NCI-H226 (cell line): ENCODE results near the gene MRPS15.

Source experiments
- DNase-seq: peaks from one replicate; pipeline ENCODE4 v3.0.0-alpha.2; 2015

Gene MRPS15

DNA sequence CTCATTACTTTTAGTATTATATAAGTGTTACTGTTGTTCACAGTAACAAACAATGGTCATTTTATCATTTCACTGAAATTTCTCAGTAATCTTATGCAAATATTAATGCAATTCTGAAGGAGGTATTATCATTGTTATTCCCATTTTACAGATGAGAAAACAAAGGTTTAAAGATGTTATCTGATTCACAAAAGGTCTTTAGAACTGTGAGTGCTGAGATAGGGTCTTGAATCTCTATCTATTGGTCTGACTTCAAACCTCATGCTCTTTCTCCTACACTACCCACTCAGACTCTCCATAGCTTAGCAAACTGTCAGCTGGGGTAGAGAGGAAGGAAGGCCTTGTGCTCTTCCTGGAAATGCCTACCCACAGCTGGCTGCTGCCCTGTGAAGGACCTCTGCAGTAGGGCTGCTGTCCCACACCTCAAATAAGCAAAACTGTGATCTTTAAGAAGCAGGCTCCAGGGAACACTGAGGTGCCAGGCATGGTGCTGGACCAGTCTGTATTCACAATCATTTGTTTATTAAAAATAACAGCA is 7.7 kb downstream of the MRPS15 start:
- DNase-seq: no peak

DNA sequence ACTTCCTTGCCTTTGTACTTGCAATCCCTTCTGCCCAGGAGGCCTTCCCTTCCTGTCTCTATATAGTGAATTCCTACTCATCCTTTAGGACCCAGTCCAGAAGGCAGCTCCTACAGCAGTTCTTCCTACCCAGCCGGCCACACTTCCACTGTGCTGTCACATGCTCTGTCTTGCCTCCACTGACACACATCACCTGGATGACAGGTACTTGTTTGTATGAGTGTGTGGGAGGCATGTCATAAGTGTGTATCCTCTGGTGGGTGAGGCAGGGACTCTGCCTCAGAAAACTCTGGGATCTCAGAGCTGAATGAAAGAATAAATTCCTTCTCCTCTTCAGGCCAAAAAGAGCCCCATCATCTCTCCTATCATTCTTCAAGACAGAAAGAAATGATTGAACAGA is 8.8 kb downstream of the MRPS15 start:
- no peak for DNase-seq

DNA sequence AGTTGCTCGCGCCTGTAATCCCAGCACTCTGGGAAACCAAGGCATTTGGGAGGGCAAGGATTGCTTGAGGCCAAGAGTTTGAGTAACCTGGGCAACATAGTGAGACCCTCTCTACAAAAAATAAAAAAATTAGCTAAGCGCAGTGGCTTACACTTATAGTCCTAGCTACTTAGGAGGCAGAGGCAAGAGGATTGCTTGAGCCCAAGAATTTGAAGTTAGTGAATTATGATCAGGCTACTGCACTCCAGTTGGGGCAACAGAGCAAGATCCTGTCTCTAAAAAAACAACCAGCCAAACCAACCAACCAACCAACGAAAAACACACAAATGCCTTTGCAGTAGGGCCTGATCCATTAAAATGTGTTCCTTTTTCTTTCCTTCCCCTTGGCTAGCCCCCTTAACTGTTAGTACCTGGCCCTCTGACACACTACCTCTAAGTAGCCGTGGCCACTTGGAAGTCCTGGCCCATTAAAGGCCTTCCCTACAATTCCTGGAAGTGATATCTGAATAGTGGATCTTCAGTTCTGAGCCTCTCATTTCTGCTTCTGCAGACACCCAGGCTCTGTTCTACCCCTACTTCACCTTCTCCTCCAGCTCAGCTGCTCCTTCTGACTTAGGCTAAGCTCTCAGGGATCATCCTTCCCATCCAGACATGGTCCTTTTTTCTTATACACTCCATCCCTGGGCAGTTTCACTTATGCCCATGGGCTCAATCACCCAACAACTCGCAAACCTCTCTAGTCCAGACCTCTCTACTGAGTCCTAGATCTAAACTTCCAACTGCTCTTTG is 10.4 kb downstream of the MRPS15 start:
- no peak for DNase-seq

DNA sequence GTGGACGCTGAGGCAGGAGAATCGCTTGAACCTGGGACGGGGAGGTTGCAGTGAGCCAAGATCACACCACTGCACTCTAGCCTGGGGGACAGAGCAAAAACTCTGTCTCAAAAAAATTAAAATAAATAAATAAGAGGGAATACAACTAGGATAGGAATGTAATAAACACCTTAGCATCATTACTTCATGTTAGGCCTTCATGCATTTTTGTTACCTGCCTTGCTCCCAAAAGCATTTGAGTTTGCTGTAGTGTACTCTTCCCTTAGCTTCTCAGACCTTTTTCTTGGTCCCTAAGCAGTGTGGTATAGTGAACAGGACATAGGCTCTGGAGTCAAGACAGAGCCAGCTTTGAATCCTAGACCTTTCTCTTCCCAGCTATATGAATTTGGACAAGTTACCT is 11.1 kb downstream of the MRPS15 start:
- no peak for DNase-seq

DNA sequence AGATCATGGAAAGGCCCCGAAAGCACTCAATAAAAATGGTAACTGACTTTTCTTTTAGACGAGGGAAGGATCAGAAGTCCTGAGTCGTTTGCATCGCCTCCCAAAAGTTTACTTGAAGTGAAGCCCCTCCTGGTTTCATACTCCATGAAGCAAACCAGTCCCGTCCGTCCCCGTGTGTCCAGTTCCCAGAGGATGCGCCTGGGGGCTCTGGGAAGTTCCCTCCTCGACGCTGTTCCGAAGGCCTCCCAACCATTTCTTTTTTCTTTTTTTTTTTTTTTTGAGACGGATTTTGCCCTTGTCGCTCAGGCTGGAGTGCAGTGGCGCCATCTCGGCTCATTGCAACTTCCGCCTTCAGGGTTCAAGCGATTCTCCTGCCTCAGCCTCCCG is 13.3 kb downstream of the MRPS15 start:
- DNase-seq: no peak

DNA sequence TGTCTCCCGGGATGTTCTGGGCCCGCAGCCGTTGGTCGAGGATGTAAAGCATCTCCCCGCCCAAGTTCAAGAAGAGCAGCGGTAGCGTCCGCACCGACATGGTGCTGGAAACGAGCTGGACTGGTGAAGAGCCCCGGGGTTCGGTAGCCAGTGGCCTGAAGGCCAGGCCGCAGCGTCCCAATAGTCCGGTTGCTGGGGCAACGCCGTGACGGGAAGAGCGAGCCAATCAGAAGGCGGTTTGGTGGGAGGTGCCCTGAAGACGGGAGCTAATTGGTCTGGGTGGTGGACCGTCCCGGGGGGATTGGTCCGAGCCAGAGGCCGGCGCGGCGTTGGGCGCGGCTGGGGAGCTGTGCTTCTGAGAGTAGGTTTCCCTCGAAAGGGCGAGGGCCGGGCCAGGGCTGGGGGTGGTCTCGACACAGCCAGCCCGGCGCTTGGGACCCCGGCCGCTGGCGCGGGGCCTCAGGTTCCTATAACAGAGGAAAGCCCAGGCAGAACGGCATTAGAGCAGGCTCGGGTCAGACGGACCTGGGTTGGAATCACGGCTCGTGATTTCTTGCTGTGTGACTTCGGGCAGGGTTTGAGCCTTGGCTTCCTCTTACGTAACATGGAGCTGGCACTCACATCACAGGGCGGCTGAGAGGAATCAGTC is 13.8 kb downstream of the MRPS15 start, which contains the start of gene OSCP1:
TSS of gene OSCP1 (minus strand) at position 182 of the 649 bp plus-strand sequence. CDS start at position 100, 82 bp downstream.
- peak; percentile 92 for DNase-seq

DNA sequence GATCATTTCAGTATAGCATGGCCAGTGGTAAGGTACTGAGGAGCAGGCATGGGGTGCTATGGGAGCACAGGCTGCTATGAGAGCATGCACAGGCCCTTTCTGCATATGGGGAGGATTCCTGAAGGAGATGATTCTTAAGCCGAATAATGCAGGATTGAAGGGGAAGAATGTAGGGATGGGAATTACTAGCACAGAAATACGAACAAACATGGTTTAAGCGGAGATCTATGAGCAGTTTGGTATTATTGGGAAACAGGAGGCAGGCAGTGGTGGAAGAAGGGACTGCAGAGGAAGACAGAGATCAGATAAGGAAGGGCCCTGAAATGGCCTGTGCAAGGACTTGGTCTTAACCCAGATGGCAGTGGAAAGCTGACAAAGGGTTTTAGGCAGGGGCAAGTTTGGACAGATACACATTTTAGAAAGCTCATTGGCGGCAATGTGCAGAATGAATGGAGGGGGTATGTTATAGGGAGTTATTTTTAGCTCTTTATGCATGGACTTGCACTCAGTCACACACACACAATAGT is 15.6 kb downstream of the MRPS15 start:
- DNase-seq: no peak

DNA sequence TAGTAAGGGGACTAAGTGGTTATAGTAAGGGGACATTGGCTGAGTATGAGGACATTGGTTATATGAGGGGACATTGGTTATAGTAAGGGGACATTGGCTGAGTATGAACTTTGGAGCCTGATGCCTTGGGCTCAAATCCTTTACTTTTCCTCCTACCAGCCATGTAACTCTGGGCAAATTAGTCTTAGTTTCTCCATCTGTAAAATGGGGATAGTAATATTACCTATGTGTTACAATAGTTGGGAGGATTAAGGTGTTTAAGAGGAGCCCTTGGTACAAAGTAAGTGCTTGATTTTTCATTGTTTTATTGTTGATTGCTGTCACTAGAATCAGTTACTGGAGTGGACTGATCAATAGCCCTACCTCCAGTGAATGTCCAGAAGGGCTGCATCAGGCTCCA is 16.7 kb downstream of the MRPS15 start:
- no peak for DNase-seq

DNA sequence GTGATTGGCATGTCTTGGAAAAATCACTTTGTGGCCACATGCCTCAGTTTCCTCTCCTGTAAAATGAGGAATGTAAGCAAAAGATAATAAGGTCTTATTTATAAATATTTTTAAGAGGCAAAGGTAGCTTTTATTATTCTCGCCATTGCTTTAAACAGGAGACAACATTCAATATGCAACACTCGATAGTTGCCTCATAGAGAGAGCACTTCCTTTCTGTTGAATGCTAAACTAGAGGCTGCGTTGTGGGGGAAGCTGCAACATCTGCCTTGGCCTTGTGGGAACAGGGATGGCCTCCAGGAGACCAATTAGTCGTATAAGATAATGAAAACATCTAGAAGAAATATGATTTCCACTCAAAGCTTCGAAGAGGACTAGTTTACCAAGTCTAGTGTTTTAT is 17.4 kb downstream of the MRPS15 start:
- no peak for DNase-seq

DNA sequence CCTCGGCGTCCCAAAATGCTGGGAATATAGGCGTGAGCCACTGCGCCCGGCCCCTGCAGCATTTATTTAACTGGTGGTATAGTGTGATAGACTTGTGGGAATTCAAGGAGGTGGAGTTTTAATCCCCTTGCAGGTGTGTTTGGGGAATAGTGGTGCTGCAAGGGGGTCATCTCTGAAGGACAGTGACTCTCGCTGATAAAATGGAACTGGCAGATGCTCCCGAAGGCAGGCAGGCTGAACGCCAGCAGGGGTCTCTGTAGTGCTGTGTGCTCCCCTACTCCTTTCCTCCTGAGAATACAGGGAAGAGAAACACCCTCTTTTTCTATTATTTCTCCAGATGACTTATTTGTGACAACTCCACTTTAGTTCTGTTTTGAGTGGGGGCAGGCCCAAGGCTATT is 17.9 kb downstream of the MRPS15 start:
- no peak for DNase-seq

DNA sequence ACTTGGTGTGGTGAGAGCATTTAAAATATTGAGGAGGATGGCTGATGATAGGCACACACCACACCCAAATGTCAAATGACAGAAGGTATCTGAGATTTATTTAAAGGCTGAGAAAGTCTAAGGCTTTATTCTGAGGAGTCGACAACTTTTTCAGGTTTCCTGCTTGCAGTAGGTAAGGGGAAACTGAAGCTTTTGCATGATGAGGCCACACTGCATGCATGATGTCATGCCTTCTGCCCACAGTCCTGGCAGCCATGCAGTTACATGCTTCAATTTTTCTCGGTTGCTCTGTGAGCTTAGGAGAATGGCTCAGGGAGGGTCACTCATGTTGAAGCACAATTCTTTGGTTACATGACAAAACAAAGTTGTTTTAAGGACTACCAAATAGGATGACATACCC is 20.9 kb downstream of the MRPS15 start:
- DNase-seq: no peak

DNA sequence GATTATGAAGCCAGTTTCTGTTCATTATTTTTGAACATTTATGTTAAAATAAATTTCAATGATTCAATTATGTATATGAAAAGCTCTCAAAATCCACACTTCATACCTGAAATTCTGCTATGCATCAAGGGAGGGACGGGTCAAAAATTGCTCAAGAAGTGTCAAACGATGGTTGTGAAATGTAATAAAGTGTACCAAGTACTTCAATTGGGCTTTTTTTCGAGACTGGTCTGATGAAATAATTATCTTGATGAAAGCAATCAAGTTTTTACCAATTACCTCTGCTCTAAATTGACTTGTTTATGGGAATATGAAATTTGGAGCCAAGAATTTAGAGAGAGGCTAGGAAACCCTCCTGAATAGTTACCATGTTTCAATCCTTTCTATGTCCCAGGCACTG is 21.8 kb downstream of the MRPS15 start:
- no peak for DNase-seq

DNA sequence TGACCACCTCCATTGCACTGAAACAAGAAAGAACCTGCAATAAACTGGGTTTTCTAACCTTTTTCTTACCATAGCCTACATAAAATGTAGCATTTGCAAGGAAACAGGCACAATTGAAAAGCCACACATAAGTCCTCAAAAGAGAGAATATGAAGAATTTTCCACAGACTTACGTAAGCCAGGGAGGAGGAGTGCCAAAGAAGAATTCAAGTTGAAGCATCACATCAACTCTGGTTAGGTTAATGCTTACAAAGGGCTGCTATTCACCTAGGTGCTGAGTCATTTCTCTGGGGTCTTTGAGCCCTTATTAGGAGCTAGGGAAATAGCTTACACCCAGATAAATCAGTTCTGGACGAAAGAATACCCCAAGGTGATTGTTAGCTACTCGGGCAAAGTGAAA is 23.5 kb downstream of the MRPS15 start:
- no peak for DNase-seq

DNA sequence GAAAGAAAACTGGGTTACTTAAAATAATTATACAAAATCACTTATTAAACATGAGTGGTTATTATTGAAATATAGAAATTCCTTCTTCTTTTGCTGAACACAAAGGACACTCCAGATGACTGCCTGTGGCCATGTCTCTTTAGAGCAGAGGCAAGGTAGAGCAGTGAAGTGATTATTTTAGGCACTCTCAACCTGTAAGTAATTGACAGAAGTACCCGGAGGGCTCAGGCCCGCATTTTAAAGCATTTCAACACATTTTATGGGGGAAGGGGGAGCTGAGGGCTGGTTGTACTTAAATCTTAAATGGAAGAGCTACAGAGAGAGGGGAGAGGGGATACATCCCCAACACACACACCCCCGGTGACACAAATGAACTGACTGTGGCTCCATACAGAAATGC is 24.1 kb downstream of the MRPS15 start:
- no peak for DNase-seq

DNA sequence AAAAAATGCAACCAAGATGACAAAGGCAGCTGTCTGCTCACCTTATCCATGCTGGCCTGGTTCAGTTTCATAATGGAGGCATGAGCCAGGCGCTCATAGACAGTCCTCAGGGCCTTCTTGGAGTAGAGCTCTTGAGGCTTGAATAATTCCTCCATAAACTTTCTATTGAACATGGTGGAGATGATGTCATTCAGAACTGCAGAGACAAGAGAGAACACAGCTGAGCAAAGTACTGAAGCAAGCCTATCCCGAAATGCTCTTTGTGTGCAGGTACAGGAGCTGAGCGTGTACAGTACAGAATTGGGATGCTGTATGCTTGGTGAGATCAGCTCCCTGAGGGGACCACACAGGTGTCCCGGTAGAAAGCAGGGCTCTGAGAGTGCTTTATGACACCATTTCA is 25.5 kb downstream of the MRPS15 start:
- no peak for DNase-seq

DNA sequence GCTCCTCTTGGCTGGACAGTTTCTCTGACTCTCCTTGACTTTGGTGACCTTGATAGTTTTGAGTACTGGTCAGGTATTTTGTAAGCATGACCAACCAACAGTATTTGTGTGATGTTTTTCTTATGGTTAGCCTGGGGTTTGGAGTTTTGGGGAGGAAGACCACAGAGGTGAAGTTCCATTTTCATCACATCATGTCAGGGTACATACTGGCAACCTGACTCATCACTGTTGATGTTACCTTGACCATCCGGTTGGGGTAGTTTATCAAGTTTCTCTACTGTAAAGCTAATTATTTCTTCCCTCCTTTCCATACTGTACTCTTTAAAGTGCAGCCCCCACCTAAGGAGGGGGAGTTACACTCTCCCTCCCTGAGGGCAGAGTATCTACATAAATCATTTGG is 27.4 kb downstream of the MRPS15 start:
- peak; percentile 83 for DNase-seq

DNA sequence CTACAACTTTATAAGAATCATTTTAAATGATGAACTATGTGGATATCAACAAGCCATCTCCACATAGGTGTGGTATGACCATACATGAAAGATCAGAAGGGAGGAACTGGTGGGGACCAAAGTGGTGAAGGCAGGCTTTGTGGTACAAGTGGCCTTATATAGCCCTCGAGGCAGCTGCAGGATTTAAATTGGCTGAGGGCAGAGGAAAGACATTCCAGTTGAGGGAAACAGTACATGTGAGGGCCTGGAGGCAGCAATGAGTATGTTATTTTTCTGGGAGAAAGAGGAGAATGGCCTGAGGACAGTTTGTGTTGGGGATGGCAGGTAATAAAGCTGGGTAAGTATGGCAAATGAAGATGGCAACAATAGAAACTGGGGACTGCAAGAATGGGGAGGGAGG is 31.1 kb downstream of the MRPS15 start:
- no peak for DNase-seq

DNA sequence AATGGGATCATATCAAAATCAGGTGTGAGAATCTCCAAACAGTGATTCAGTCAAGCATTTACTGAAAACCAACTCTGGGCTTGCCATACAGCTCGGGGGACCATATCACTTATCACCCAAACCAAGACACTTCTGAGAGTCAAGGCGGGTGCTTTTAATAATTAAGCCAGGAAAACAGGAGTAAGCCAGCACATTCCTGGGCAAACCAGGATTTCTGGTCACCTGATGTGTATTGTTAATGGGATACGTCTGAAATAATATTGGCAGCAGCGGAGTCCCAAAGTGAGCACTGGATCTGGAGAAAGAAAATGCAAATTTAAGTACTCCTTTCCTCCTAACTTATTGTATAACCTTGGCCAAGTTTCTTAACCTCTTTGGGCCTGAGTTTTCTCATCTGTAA is 31.6 kb downstream of the MRPS15 start:
- no peak for DNase-seq

DNA sequence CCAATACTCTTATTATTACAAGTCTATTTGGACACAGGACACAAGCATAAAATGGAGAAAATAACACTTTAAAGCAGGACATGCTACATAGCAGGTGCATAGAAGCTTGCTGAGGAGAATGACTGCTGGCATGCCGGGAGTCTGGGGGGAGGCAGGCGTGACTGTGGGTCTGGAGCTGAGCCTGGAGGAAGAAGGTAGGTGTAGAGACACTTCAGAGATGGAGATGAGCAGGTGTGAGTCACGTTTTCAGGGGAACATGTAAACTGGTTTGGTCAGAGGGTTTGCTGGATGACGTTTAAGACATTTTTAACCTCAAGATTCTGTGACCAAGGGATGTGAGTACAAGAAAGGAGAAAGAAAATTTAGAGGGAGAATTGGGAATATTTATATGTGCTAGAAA is 38.4 kb downstream of the MRPS15 start:
- DNase-seq: no peak

DNA sequence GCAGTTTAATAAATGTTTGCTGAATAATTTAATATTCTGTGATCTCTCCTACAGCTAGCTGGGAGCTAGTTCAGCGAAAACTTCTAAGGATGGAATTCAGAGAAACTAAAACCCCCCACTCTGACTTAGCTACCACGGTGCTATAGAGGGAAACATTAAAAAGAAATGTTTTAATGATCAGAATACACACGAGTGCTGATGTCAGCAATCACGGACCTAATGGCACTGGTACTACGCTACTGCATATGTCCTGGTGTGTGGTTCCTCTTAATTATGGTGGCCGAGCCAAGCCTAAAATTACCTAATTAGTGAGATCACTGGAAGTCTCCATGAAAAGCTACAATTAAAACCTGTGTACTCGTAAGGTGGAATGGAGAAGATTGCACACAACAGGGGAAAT is 42.5 kb downstream of the MRPS15 start:
- DNase-seq: no peak

DNA sequence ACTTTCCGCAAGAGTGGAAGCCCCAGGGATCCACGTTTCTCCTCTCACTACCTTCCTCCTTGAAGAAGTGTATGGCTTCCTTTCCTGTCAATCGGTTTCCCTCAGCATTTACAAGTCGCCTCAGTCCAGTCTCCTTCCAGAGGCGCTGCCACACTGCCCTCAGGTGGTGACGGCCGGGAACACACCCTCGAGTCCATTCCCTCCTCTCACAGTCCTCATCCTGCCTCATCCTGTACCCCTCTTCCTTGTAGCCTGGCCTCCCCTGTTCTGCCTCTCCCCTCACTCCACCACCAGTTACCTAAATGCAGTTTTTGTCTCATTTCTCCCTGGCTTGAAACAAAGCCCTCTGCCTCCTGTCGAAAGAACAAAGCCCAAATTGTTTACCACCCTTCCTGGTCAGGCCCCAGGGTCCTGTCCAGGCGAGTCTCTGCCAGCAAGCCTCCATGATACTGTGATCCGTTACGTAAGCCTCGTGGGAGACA is 43.3 kb downstream of the MRPS15 start:
- DNase-seq: peak; percentile 69

DNA sequence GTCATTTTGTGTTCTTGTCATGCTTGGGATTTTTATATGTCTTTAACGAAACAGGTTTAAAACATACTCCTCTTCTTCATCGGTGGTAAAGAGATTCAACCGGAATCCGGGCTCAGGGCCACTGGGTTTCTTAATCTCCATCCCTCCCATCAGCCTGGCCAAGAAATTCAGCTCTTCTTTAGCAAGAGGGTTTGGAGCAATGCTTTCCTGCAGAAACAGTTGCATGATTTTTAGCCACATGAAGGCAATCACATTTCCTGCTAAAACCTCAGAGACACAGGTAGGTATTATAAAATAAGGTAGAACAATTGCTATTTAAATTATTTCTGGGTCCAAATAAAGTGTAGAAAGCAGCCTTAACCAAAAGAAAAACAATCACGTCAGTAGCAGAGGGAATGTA is 43.8 kb downstream of the MRPS15 start:
- no peak for DNase-seq

DNA sequence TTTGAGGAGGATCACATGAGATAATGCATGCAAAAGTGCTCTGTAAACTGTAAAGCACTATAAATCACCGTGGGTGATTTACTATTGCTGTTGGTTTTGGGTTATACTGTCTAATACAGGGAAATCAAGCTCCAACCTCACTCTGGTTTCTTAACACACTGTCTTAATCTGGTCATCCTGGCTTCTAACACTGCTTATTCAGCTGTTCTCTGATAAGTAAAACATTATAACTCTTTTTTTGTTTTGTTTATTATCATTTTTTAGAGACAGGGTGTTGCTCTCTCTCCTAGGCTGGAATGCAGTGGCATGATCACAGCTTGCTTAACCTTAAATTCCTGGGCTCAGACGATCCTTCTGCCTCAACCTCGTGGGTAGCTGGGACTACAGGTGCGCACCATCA is 44.6 kb downstream of the MRPS15 start:
- DNase-seq: no peak

DNA sequence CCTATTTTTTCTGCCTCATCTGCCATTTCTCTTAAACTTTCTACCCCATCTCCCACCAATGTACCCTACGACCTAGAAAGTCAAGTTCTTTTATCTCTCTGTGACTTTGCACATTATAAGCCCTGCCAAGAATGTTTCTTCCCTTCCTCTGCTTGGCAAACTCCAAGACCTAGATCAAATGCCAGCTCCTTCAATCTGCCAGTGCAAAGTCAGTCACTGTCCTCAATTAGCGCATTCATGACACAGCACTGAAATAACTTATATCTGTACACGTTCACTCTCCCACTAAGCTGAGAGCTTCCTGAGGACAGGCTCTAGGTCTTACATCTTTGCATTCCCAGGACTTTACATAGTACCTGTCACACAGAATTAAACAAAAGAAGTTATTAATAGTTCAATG is 45.0 kb downstream of the MRPS15 start:
- DNase-seq: no peak
